Measurements from ENCODE around the gene FXYD5. TPM values are rescaled to one million over a fixed set of nuclear protein-coding genes. Genes with fewer than 3 reads are reported as not detected.

Gene FXYD5
- polyA plus RNA-seq, 2 of the 4 experiments (the other 2 are of a cell fraction) = 70.8 to 113 TPM

GRCh38 chr19:35181387-35181786 lies 26.9 kb downstream of the FXYD5 start:
- CTCF ChIA-PET = interaction anchor here (1.2 to 1.8 kb wide), 4 partner anchors 9 to 39 kb away, joined by 3 to 6 read pairs (median 6); partner anchors contain the start of gene FXYD7
- POLR2A ChIA-PET = no interaction called here
- Histone ChIP-seq H3K4me2 (no peak overlapping the region), H3K4me1 (no peaks in the 10 kb centered on the region), H3K4me3 (no peak overlapping the region), H3K9me3 (peaks cover 24% of the 10 kb centered on the region), H3K27ac (no peak overlapping the region)
- 36% methylated on average over 1 of the region's 1 CpG for WGBS (ENCODE audit: missing lambda C conversion rate)
- FAIRE-seq (no peak), DNase-seq (ENCODE audit: low read depth in 1 of 2, low spot score in 1 of 2) (no peak), ATAC-seq (no peak)
- TF ChIP-seq NFE2L2 (conservative IDR thresholded peaks at IDR 0.05; ENCODE audit: low read length) (peak; percentile 51; the same call in 1 of the 2 replicates), MAFK (IDR thresholded peaks at IDR 0.05; ENCODE audit: partially characterized antibody) (peak; percentile 94), HES2 (IDR thresholded peaks at IDR 0.05) (no peak)

GRCh38 chr19:35184267-35184666 lies 29.7 kb downstream of the FXYD5 start:
- ATAC-seq = no peak
- WGBS (ENCODE audit: missing lambda C conversion rate) = 4% methylated on average over 1 of the region's 1 CpG

GRCh38 chr19:35184884-35185283 lies 30.3 kb downstream of the FXYD5 start:
- no peak overlapping the region for H3K27ac ChIP-seq
- CTCF ChIA-PET = no interaction called here
- FAIRE-seq (peak; percentile 72), ATAC-seq (0 out of 6 replicates have a peak, but pooled peaks of 1 of the 2 experiments have one; percentile 38), DNase-seq (ENCODE audit: low read depth in 1 of 2, low spot score in 1 of 2) (no peak)
- H3K4me3 ChIP-seq = no peak overlapping the region
- TF ChIP-seq KDM1A (IDR thresholded peaks at IDR 0.05; ENCODE audit: low read depth) (no peak), POLR2A (IDR thresholded peaks at IDR 0.05; ENCODE audit: low read length) (no peak), MYC (IDR thresholded peaks at IDR 0.05; ENCODE audit: borderline replicate concordance, low read length) (no peak), ZFP36 (IDR thresholded peaks at IDR 0.05; ENCODE audit: borderline replicate concordance, partially characterized antibody) (no peak), CHD2 (IDR thresholded peaks at IDR 0.05; ENCODE audit: low read length, partially characterized antibody) (no peak), ZNF302 (CRISPR knock-in tag; IDR thresholded peaks at IDR 0.05) (no peak), CEBPB (IDR thresholded peaks at IDR 0.05) (no peak), JUN (IDR thresholded peaks at IDR 0.05) (no peak), CHD4 (IDR thresholded peaks at IDR 0.05; ENCODE audit: borderline replicate concordance) (no peak)
- POLR2A ChIA-PET = no interaction called here
- no peak overlapping the region for H3K4me2 ChIP-seq
- no peaks in the 10 kb centered on the region for H3K4me1 ChIP-seq
- 9% methylated on average over 2 of the region's 2 CpGs for WGBS (ENCODE audit: missing lambda C conversion rate)
- peaks cover 11% of the 10 kb centered on the region; the same call in 2 of the 3 replicates for H3K9me3 ChIP-seq

More at GRCh38 chr19:35184267-35184666, 29.7 kb downstream of the FXYD5 start:
- H3K27ac ChIP-seq = no peak overlapping the region
- CTCF ChIA-PET = interaction anchor here (0.6 to 0.8 kb wide), 2 partner anchors 311 to 1705 kb away, joined by 3 read pairs; no protein-coding TSS in a partner anchor
- no peaks in the 10 kb centered on the region for H3K4me1 ChIP-seq
- POLR2A ChIA-PET = no interaction called here
- no peak overlapping the region for H3K4me3 ChIP-seq
- no peak overlapping the region for H3K4me2 ChIP-seq
- H3K9me3 ChIP-seq = peaks cover 14% of the 10 kb centered on the region; the same call in 2 of the 3 replicates
- TF ChIP-seq PBX3 (IDR thresholded peaks at IDR 0.05) (no peak), JUN (IDR thresholded peaks at IDR 0.05) (no peak), HOXA7 (CRISPR knock-in tag; IDR thresholded peaks at IDR 0.05) (no peak), FOSL2 (IDR thresholded peaks at IDR 0.05) (no peak), FOSL2 (CRISPR knock-in tag; IDR thresholded peaks at IDR 0.05) (no peak), CEBPB (IDR thresholded peaks at IDR 0.05) (no peak), HDAC2 (IDR thresholded peaks at IDR 0.05) (no peak)
- DNase-seq (ENCODE audit: low read depth in 1 of 2, low spot score in 1 of 2) (no peak), FAIRE-seq (peak; percentile 96)

GRCh38 chr19:35194012-35194984 lies 39.8 kb downstream of the FXYD5 start:
- H3K4me1 ChIP-seq = no peaks in the 10 kb centered on the region
- ChIA-PET POLR2A (no interaction called here), CTCF (interaction anchor here (0.5 to 1.6 kb wide), 6 partner anchors 12 to 1147 kb away, joined by 3 to 6 read pairs (median 4); no protein-coding TSS in a partner anchor)
- FAIRE-seq (peak; percentile 56), ATAC-seq (0 out of 6 replicates have a peak, but pooled peaks of 1 of the 2 experiments have one; percentile 19), DNase-seq (ENCODE audit: low read depth in 1 of 2, low spot score in 1 of 2) (no peak)
- H3K27ac ChIP-seq = no peak overlapping the region
- TF ChIP-seq BCL3 (IDR thresholded peaks at IDR 0.05) (no peak), RARB (CRISPR knock-in tag; IDR thresholded peaks at IDR 0.05) (no peak), FOSL2 (IDR thresholded peaks at IDR 0.05) (no peak), FOSL2 (CRISPR knock-in tag; IDR thresholded peaks at IDR 0.05) (no peak), MAX (IDR thresholded peaks at IDR 0.05) (no peak), JUN (IDR thresholded peaks at IDR 0.05) (no peak), JUNB (IDR thresholded peaks at IDR 0.05) (no peak), CHD2 (IDR thresholded peaks at IDR 0.05; ENCODE audit: low read length, partially characterized antibody) (no peak), RNF2 (IDR thresholded peaks at IDR 0.05; ENCODE audit: borderline replicate concordance, low read depth) (no peak)
- no peak overlapping the region for H3K4me2 ChIP-seq
- H3K4me3 ChIP-seq = no peak overlapping the region
- 37% methylated on average over 9 of the region's 9 CpGs for WGBS (ENCODE audit: missing lambda C conversion rate)
- H3K9me3 ChIP-seq = peaks cover 18% of the 10 kb centered on the region
